Cardiac muscle cell (in vitro differentiated cells and primary cell): Measurements from ENCODE around the gene USP32. TPM values are rescaled to one million over a fixed set of nuclear protein-coding genes. Genes with fewer than 3 reads are reported as not detected.
A peak's percentile ranks its signal among the peaks of the same experiment; 100 is the strongest.
"Not testable (repeated sequence)": the region's sequence is repeated elsewhere in the genome, so short reads cannot be mapped to it uniquely, and the experiment has no call there.

Experiments
- DNase-seq, 2 donors: peaks; one replicate each; pipeline versions ENCODE4 v3.0.0 to v3.0.0-alpha.2; 2010 to 2017; ENCODE audit warnings: low read depth in 1 of 2, low spot score in 1 of 2
- H3K27ac ChIP-seq: fragments of 200-600 bp; sonication (generic); 2 replicates; pipeline ENCODE4 v1.5.1; 2016
- H3K27me3 ChIP-seq: fragments of 200-600 bp; sonication (generic); 2 replicates; pipeline ENCODE4 v1.6.0; 2016; ENCODE audit warnings: control low read depth
- H3K36me3 ChIP-seq: fragments of 200-600 bp; sonication (generic); 2 replicates; pipeline ENCODE4 v1.5.1; 2016; ENCODE audit warnings: control low read depth
- H3K4me1 ChIP-seq: fragments of 200-600 bp; sonication (generic); 2 replicates; pipeline ENCODE4 v1.8.1; 2017; ENCODE audit warnings: low read depth, mild to moderate bottlenecking, mixed run types
- H3K4me3 ChIP-seq: fragments of 200-600 bp; sonication (generic); 2 replicates; pipeline ENCODE4 v1.5.1; 2016; ENCODE audit warnings: mild to moderate bottlenecking
- H3K9me3 ChIP-seq: fragments of 200-600 bp; sonication (generic); 2 replicates; pipeline ENCODE4 v1.5.1; 2017; ENCODE audit warnings: low read depth, mild to moderate bottlenecking, control low read depth
- polyA plus RNA-seq: library from polyadenylated mRNA; unstranded; fragments of >200 nt; fragmentation: Nextera tagmentation; extraction: Ambion mirVana; gene quantifications from 2 replicates; pipeline ENCODE4 v1.2.1, GENCODE V29; 2016
- total RNA-seq: library from RNA; depleted of rRNA; stranded (reverse); fragments of >200 nt; gene quantifications from 2 replicates; pipeline ENCODE4 v1.2.3, GENCODE V29; 2016
- TF ChIP-seq, protein P1 (sequence below): IDR thresholded peaks from 2 replicates; pipeline ENCODE4 v1.5.1; 2012; ENCODE audit warnings: low read depth, mild to moderate bottlenecking, low read length

The USP32 gene
- total and polyA plus RNA-seq, 2 experiments from 2014 or later = 19.7 to 32.2 TPM

DNA sequence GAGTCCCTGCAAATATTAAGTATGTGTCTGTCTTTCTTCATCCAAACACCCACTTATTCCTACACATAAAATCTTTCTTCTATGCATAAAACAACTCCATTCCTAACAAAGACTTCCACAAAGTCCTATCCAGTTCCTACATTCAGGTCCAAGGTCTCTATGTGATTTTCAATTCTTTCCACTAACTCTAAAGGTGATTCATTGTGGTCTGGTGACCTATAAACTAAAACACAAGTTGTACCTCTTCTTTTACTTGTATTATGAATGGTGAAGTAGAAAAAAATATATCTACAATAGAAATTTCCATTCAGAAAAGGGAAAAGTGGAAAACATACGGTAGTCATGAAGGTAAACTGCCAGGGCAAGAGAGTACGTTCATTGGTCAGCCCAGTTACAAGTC is 56.6 kb downstream of the USP32 start:
- no peaks in the 10 kb centered on the region for H3K36me3 ChIP-seq
- no peak for DNase-seq
- no peak overlapping the region for H3K4me3 ChIP-seq
- H3K27me3 ChIP-seq = no peaks in the 10 kb centered on the region
- H3K27ac ChIP-seq = no peak overlapping the region
- no peaks in the 10 kb centered on the region for H3K9me3 ChIP-seq
- TF ChIP-seq, protein P1, sequence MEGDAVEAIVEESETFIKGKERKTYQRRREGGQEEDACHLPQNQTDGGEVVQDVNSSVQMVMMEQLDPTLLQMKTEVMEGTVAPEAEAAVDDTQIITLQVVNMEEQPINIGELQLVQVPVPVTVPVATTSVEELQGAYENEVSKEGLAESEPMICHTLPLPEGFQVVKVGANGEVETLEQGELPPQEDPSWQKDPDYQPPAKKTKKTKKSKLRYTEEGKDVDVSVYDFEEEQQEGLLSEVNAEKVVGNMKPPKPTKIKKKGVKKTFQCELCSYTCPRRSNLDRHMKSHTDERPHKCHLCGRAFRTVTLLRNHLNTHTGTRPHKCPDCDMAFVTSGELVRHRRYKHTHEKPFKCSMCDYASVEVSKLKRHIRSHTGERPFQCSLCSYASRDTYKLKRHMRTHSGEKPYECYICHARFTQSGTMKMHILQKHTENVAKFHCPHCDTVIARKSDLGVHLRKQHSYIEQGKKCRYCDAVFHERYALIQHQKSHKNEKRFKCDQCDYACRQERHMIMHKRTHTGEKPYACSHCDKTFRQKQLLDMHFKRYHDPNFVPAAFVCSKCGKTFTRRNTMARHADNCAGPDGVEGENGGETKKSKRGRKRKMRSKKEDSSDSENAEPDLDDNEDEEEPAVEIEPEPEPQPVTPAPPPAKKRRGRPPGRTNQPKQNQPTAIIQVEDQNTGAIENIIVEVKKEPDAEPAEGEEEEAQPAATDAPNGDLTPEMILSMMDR = no peak
- H3K4me1 ChIP-seq = no peaks in the 10 kb centered on the region

DNA sequence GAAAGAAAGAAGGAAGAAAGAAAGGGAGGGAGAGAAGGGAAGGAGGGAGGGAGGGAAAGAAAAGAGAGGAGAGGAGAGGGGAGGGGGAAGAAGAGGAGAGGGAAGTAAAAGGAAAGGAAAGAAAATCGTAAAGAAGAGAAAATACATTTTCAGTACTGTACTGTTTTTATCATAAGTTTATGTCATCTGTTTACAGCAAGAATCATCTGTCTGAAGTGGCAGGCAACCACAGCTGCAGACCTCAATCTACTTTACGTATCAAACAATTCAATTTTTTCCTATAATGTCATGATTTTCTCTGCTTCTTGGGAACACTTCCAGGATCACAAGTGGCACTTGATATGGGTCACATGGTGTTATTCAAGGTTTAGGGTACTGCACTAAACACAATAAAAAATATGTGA is 58.3 kb downstream of the USP32 start:
- no peak overlapping the region for H3K4me3 ChIP-seq
- no peaks in the 10 kb centered on the region for H3K9me3 ChIP-seq
- H3K36me3 ChIP-seq = no peaks in the 10 kb centered on the region
- no peaks in the 10 kb centered on the region for H3K27me3 ChIP-seq
- no peak for DNase-seq
- H3K4me1 ChIP-seq = no peaks in the 10 kb centered on the region
- TF ChIP-seq, protein P1 = no peak
- no peak overlapping the region for H3K27ac ChIP-seq

DNA sequence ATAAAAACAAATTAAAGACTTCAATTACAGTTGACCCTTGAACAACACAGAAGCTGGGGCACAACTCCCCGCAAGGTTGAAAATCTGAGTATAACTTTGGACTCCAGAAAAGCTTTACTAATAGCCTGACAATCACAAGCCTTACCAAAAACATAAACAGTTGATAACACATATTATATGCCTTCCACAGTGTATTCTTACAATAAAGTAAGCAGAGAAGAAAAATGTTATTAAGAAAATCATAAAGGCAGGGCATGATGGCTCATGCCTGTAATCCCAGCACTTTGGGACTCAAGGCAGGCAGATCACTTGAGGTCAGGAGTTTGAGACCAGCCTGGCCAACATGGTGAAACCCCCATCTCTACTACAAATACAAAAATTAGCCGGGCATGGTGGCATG is 58.9 kb downstream of the USP32 start:
- H3K27ac ChIP-seq, H3K4me1 ChIP-seq, H3K36me3 ChIP-seq, H3K9me3 ChIP-seq, H3K27me3 ChIP-seq, DNase-seq, H3K4me3 ChIP-seq: not testable (repeated sequence)

DNA sequence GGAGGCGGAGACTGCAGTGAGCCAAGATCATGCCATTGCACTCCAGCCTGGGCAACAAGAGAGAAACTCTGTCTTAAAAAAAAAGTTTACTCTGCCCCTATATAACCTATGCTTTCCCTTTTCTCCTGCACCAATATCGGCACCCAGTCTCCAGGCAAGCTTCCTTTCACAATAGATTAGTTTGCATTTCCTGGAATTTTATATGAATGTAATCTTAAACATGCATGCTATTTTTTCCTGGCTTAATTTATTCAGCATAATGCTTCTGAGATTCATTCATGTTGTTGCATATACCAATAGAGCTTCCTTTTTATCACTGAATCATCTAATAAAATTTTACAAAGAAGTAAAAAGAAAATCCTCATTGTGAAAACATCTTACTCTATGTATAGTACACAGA is 59.4 kb downstream of the USP32 start:
- Histone ChIP-seq H3K9me3 (no peaks in the 10 kb centered on the region), H3K27ac (no peak overlapping the region), H3K27me3 (no peaks in the 10 kb centered on the region), H3K4me3 (no peak overlapping the region), H3K4me1 (no peaks in the 10 kb centered on the region), H3K36me3 (no peaks in the 10 kb centered on the region)
- TF ChIP-seq, protein P1 = no peak
- DNase-seq = peak in 1 of 2 donors; percentile 29

DNA sequence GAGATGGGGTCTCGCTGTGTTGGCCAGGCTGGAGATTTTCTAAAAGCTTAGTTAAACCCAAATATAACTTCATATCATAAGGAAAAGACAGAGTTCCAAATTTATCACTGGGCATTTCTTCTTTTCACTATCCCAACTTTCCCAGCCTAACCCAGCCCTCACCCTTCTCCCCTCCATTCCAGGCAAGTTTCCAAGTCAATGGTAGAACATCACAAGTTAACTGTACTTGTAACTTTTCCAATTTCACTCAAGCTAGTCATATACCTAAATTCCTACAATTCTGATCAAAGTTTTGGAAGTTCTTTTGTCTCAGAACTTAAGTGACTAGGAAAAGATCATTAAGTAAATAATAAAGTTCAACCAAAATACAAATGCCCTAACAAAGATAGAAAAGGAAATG is 61.2 kb downstream of the USP32 start:
- DNase-seq = peak in 1 of 2 donors; percentile 66
- TF ChIP-seq, protein P1 = no peak
- H3K27me3 ChIP-seq = no peaks in the 10 kb centered on the region
- H3K36me3 ChIP-seq = no peaks in the 10 kb centered on the region
- H3K4me3 ChIP-seq = no peak overlapping the region
- no peak overlapping the region for H3K27ac ChIP-seq
- no peaks in the 10 kb centered on the region for H3K9me3 ChIP-seq
- H3K4me1 ChIP-seq = no peaks in the 10 kb centered on the region

DNA sequence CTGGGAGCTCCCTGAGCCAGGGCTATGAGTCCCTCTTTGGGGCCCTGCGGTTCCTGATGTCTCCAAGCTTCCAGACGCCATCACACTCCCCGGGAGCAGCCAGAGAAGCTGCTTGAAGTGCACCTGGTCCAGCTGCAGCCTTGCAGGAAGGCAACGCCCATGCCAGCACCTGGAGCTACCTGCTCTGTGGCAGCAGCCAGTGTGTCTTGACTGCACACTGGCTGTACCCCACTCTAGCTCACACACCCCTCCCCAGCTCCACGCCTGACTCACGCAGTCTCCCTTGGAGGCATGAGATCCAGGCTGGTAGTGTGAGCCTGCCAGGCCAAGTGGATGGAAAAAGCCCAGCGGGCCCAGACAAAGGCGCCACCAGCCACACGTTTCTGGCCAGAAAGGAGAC is 63.3 kb downstream of the USP32 start:
- H3K36me3 ChIP-seq = no peaks in the 10 kb centered on the region
- H3K4me1 ChIP-seq = no peaks in the 10 kb centered on the region
- H3K27ac ChIP-seq = no peak overlapping the region
- no peak overlapping the region for H3K4me3 ChIP-seq
- TF ChIP-seq, protein P1 = no peak
- H3K27me3 ChIP-seq = no peaks in the 10 kb centered on the region
- no peak for DNase-seq
- H3K9me3 ChIP-seq = no peaks in the 10 kb centered on the region
